Hippocampal formation (tissue), 2 donors: ENCODE measurements around the gene PSME3IP1.
"Not testable (repeated sequence)": the region's sequence is repeated elsewhere in the genome, so short reads cannot be mapped to it uniquely, and the experiment has no call there.

Source experiments
- DNase-seq, 2 donors: peaks; one replicate each; lab custom pipeline; 2025; lab: John Stamatoyannopoulos, UW

The PSME3IP1 gene

DNA sequence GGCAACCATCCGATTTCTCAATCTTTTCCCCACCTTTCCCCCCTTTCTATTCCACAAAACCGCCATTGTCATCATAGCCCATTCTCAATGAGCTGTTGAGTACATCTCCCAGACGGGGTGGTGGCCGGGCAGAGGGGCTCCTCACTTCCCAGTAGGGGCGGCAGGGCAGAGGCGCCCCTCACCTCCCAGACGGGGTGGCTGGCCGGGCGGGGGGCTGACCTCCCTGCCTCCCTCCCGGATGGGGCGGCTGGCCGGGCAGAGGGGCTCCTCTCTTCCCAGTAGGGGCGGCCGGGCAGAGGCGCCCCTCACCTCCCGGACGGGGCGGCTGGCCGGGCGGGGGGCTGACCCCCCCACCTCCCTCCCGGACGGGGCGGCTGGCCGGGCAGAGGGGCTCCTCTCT lies 14.5 kb upstream of the PSME3IP1 start:
- DNase-seq: not testable (repeated sequence)

- no peak for DNase-seq
Observed at GRCh38 chr16:57196753-57197152, 10.9 kb upstream of the PSME3IP1 start.

GRCh38 chr16:57196286-57196685 lies 10.4 kb upstream of the PSME3IP1 start:
- peak in 1 of 2 donors; percentile 16 for DNase-seq

DNA sequence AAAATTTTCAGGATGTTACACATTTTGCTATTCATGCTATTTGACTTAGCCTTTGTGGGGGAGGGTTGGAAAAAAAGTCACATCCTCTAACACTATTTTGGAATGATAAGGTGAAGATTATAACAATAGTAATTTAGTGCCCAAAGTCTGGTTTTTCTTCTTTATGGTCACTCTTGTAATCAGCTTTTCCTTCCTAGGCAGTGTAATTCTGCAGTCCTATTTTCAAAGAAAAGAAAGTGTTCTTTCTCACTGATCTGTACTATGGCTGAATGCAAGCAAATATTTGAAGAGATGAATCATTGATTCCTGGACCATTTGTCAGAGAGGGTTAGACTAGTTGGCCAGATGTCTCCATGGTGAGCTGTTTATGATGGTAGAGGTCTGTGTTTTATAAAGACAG lies 8.7 kb upstream of the PSME3IP1 start:
- DNase-seq: no peak

- DNase-seq: no peak
Observed at GRCh38 chr16:57192720-57193486, 7.1 kb upstream of the PSME3IP1 start.

GRCh38 chr16:57192146-57192545 lies 6.3 kb upstream of the PSME3IP1 start:
- DNase-seq: no peak

DNA sequence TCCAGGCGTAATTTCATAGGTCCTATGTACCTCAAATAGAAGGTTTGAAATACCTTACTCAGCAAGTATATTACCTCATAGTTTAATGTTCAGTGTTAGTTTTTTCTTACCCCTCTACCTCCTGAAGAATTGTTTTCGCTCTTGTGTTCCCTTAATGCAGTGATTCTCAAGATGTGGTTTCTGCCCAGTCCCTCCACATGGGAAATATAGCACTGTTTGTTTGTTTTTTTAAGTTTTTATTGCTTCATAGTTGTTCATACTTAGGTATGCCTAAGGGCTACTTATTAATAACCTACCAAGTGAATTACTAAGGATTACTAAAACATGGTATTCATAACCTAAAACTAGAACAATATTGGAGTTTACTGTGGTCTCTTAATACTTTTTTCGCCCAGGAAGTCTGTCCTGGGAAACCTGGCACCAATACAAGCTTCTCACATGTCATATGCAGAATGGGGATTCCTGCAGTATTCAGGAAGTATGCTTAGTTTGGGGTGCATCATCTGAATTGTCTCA lies 5.3 kb upstream of the PSME3IP1 start:
- DNase-seq: no peak

DNA sequence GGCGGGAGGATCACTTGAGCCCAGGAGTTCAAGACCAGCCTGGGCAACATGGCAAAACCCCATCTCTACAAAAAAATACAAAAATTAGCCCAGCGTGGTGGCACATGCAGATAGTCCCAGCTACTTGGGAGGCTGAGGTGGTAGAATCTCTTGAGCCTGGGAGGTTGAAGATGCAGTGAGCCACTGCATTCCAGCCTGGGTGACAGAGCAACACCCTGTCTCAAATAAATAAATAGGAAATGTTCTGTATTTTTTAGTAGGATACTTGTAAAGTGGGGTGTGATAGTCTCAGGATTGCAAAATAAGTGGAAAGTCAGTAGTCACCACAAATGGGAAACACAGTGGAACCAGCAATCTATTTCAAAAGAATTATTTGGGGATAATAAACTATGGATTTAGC lies 4.3 kb upstream of the PSME3IP1 start:
- DNase-seq: no peak

GRCh38 chr16:57189527-57189926 lies 3.7 kb upstream of the PSME3IP1 start:
- DNase-seq: not testable (repeated sequence)

- DNase-seq: no peak
Observed at GRCh38 chr16:57188711-57189002, 2.8 kb upstream of the PSME3IP1 start.

- not testable (repeated sequence) for DNase-seq
Observed at GRCh38 chr16:57187902-57188710, 2.3 kb upstream of the PSME3IP1 start.

DNA sequence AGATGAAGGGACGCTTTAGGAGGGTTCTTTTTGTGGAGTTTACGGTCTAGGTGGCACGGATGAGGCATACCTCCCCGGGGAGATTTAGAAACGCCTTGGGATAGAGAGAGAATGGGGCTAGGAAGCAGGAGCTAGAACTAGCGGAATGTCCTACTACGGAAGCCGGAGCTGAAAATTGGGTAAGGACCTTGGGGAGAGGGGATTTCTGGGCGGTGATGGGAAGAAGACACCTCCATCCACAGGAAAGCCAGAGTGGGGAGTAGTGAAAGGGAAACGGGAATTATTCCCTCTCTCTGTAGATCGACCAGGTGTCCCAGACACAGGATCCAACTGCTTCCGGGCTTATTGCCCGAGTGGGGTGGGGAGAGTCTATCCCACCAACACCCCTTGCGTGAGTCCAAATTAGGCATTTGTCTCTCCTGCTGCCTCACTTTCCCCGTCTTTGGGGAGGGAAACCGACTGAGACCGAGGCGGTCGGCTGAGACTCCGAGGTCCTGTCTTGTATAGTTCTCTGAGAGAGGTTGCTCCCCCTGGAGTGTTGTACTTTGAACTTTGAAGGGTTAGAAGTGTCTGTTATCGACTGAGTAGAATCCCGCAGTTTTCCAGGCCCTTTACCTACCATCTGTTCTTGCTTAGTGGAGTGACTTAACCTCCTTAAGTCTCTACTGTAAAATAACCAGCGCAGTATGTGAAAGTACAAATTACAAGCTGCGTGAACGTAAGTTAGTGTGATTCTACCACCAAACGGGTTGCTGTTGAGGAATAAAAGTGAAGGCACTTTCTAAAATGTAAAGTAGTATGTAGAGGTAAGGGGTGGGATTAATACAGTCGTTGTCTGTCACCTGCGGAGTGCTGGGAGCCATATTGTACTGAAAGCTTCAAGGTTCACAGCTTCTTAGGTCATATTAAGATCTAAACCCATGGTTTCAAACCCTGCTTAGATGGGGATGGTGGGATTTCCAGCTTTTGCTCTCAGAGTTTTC lies 1.3 kb upstream of the PSME3IP1 start:
- no peak for DNase-seq

GRCh38 chr16:57185446-57185944 lies 344 bp downstream of the PSME3IP1 start:
- DNase-seq: peak in 1 of 2 donors; percentile 69

DNA sequence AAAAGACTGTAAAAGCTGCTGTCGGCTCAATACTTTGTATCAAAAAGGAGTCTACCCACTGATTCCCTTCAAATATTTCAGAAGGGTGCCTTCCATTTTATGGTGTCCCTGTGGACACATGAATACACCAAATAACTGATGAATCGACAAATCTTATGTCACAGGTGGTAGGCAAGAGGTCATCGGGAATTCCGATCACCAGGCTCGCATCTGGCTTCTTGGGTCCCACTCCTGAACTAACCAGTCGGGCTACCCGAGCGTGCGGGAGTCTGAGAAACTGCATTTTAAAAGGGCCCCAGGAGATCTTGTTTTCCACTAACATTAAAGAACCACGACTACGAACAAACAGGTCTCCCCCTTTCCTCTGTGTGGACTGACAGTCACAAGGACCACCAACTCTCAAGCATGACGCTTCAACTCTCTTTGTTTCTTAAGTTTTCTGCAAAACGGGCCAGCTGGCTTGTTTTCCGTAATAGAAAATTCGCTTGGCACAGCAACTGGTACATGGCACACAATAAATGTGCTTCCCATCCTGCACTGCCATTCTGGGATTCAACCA lies 873 bp downstream of the PSME3IP1 start:
- DNase-seq: no peak

GRCh38 chr16:57184113-57184512 lies 1.7 kb downstream of the PSME3IP1 start:
- DNase-seq: no peak

GRCh38 chr16:57179215-57179828 lies 6.5 kb downstream of the PSME3IP1 start:
- no peak for DNase-seq

GRCh38 chr16:57178793-57179212 lies 7.0 kb downstream of the PSME3IP1 start:
- no peak for DNase-seq

- no peak for DNase-seq
Observed at GRCh38 chr16:57178196-57178595, 7.6 kb downstream of the PSME3IP1 start.

- no peak for DNase-seq
Observed at GRCh38 chr16:57175896-57176295, 9.9 kb downstream of the PSME3IP1 start.

DNA sequence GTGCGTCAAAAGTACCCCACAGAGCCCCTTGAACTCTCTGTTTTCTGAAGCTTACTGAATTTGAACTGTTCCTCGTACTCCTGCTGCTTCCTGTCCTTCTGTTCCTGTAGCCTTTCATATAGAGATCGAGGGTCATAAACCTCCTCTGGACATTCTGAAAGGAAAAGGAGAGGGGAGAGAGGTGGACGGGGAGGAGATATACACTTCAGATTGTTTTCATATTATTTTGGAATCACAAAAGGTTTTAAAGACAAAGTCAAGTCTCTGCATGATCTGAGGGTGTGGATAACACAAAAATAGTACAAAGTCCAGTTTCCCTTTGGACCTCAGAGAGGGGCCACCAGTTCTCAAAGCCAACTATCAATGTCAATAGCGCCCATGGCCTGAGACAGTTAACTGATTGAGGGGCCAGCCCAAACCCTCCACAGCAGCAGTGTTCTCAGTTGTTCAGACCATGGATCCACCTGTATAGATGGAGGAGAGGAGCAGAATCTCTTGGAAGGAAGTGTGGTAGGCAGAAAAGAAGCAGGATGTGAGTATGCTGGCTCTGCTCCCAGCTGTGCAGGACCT lies 13.0 kb downstream of the PSME3IP1 start:
- DNase-seq: no peak

GRCh38 chr16:57169327-57169726 lies 16.5 kb downstream of the PSME3IP1 start:
- DNase-seq: peak in 1 of 2 donors; percentile 47
